H1 (cell line): ENCODE results near the gene RASD1. TPM values are rescaled to one million over a fixed set of nuclear protein-coding genes. Genes with fewer than 3 reads are reported as not detected.
A peak's percentile ranks its signal among the peaks of the same experiment; 100 is the strongest.

Experiments
- CTCF ChIA-PET: fragments of 300-600 bp; sonication (Branson Sonifier 250); formaldehyde crosslinking; loops from one replicate; lab custom pipeline; 2021; ENCODE audit not compliant: partially characterized antibody; lab: Charles Lee
- POLR2A ChIA-PET: fragments of 300-600 bp; sonication (Branson Sonifier 250); formaldehyde crosslinking; loops from one replicate; lab custom pipeline; 2021; ENCODE audit warnings: inconsistent platforms; ENCODE audit not compliant: partially characterized antibody; lab: Charles Lee
- DNase-seq, 2 experiments: peaks; one replicate each; pipeline versions ENCODE4 v3.0.0 to v3.0.0-alpha.2; 2010 to 2022; ENCODE audit warnings: low spot score in 2 of 2, low read depth in 1 of 2, mixed read lengths in 1 of 2
- FAIRE-seq: peaks from 2 replicates; lab custom pipeline; 2011; peaks lifted over from hg19 to GRCh38; lab: Jason Lieb, UNC
- H2AFZ ChIP-seq: 2 replicates; pipeline ENCODE4 v1.8.1; 2012; ENCODE audit warnings: low read length, inconsistent platforms
- H2AK5ac ChIP-seq: 2 replicates; pipeline ENCODE4 v1.6.1; 2013; ENCODE audit warnings: low read depth, low read length
- H2BK120ac ChIP-seq: replicated peaks from 2 replicates; pipeline ENCODE3; 2013; ENCODE audit warnings: low read depth, low read length, inconsistent platforms
- H2BK12ac ChIP-seq: 2 replicates; pipeline ENCODE4 v1.6.1; 2013; ENCODE audit warnings: low read depth, low read length
- H2BK15ac ChIP-seq: 2 replicates; pipeline ENCODE4 v1.6.1; 2013; ENCODE audit warnings: low read length
- H2BK20ac ChIP-seq: 2 replicates; pipeline ENCODE4 v1.6.1; 2013; ENCODE audit warnings: low read length
- H2BK5ac ChIP-seq: 2 replicates; pipeline ENCODE4 v1.6.1; 2013; ENCODE audit warnings: low read depth, low read length
- H3K14ac ChIP-seq: 2 replicates; pipeline ENCODE4 v1.6.1; 2013; ENCODE audit warnings: inconsistent platforms; ENCODE audit not compliant: insufficient read length
- H3K18ac ChIP-seq: 2 replicates; pipeline ENCODE4 v1.6.1; 2013; ENCODE audit warnings: low read length; ENCODE audit errors: extremely low read depth
- H3K23ac ChIP-seq: 2 replicates; pipeline ENCODE4 v1.6.1; 2013; ENCODE audit warnings: inconsistent platforms; ENCODE audit not compliant: insufficient read length
- H3K23me2 ChIP-seq: 2 replicates; pipeline ENCODE4 v1.6.1; 2013; ENCODE audit warnings: low read depth, low read length
- H3K27ac ChIP-seq: 2 replicates; pipeline ENCODE4 v1.6.1; 2011; ENCODE audit warnings: low read depth, low read length, inconsistent platforms
- H3K27me3 ChIP-seq, 4 experiments: replicated peaks in 1 of 4; 1 replicate in 1 of 4; 2 replicates in 3 of 4; pipeline versions ENCODE4 v1.6.1 to v1.8.1; 2011 to 2013; ENCODE audit warnings: low read length in 3 of 4, mild to moderate bottlenecking in 3 of 4, inconsistent platforms in 2 of 4, mixed read lengths in 2 of 4, moderate library complexity in 1 of 4; ENCODE audit not compliant: control insufficient read depth in 3 of 4, insufficient read depth in 3 of 4; ENCODE audit errors: extremely low read depth in 1 of 4
- H3K36me3 ChIP-seq, 4 experiments: 2 replicates each; pipeline versions ENCODE4 v1.6.1 to v1.8.1; 2011 to 2013; ENCODE audit warnings: mild to moderate bottlenecking in 4 of 4, low read length in 3 of 4, moderate library complexity in 2 of 4, control low read depth in 1 of 4, inconsistent platforms in 1 of 4; ENCODE audit not compliant: insufficient read depth in 4 of 4, control insufficient read depth in 2 of 4
- H3K4ac ChIP-seq: replicated peaks from 2 replicates; pipeline ENCODE3; 2013; ENCODE audit warnings: low read length, low read depth, mixed read lengths, inconsistent platforms; ENCODE audit not compliant: insufficient read length
- H3K4me1 ChIP-seq, 4 experiments: replicated peaks in 1 of 4; 1 replicate in 1 of 4; 2 replicates in 3 of 4; pipeline versions ENCODE4 v1.6.1 to v1.8.1; 2011 to 2013; ENCODE audit warnings: low read length in 3 of 4, inconsistent platforms in 2 of 4, mixed read lengths in 1 of 4; ENCODE audit not compliant: insufficient read depth in 4 of 4, control insufficient read depth in 3 of 4
- H3K4me2 ChIP-seq, 2 experiments: 2 replicates each; pipeline versions ENCODE4 v1.6.1 to v1.8.1; 2011 to 2013; ENCODE audit warnings: low read depth in 2 of 2, low read length in 2 of 2, control low read depth in 1 of 2, inconsistent platforms in 1 of 2, mild to moderate bottlenecking in 1 of 2; ENCODE audit not compliant: insufficient read depth in 1 of 2
- H3K4me3 ChIP-seq, 4 experiments: fragments of 200-600, 300-600 bp in 1 of 4; sonication (generic), shearing (Covaris generic), sonication (Bioruptor Twin) in 1 of 4; 2 replicates each; pipeline versions ENCODE4 v1.5.1 to v1.8.1; 2011 to 2016; ENCODE audit warnings: low read length in 4 of 4, low read depth in 3 of 4, control low read depth in 2 of 4, inconsistent platforms in 2 of 4, mild to moderate bottlenecking in 2 of 4, mixed read lengths in 1 of 4, moderate library complexity in 1 of 4; ENCODE audit not compliant: insufficient read depth in 2 of 4; ENCODE audit errors: extremely low read depth in 1 of 4
- H3K56ac ChIP-seq: replicated peaks from 2 replicates; pipeline ENCODE3; 2013; ENCODE audit warnings: low read depth, mild to moderate bottlenecking, mixed read lengths, low read length, inconsistent platforms; ENCODE audit not compliant: insufficient read length
- H3K79me1 ChIP-seq: 2 replicates; pipeline ENCODE4 v1.6.1; 2013; ENCODE audit warnings: low read depth, low read length, control low read depth
- H3K79me2 ChIP-seq, 2 experiments: 2 replicates each; pipeline versions ENCODE4 v1.6.1 to v1.8.1; 2012 to 2013; ENCODE audit warnings: low read length in 2 of 2, mild to moderate bottlenecking in 2 of 2, inconsistent platforms in 1 of 2; ENCODE audit not compliant: insufficient read depth in 2 of 2, control insufficient read depth in 1 of 2
- H3K9ac ChIP-seq, 4 experiments: replicated peaks in 1 of 4; 1 replicate in 1 of 4; 2 replicates in 3 of 4; pipeline versions ENCODE4 v1.6.1 to v1.8.1; 2011 to 2013; ENCODE audit warnings: low read depth in 3 of 4, low read length in 3 of 4, control low read depth in 2 of 4, mild to moderate bottlenecking in 2 of 4, moderate library complexity in 2 of 4, inconsistent platforms in 1 of 4; ENCODE audit errors: extremely low read depth in 1 of 4
- H3K9me3 ChIP-seq, 2 experiments: 2 replicates each; pipeline versions ENCODE4 v1.6.1 to v1.8.1; 2012 to 2013; ENCODE audit warnings: mild to moderate bottlenecking in 2 of 2, moderate library complexity in 2 of 2, control low read depth in 1 of 2, inconsistent platforms in 1 of 2, low read depth in 1 of 2, low read length in 1 of 2, mixed read lengths in 1 of 2; ENCODE audit not compliant: insufficient read depth in 2 of 2
- H4K20me1 ChIP-seq, 2 experiments: replicated peaks in 1 of 2; 2 replicates each; pipeline versions ENCODE3 to v1.8.1; 2011 to 2013; ENCODE audit warnings: inconsistent platforms in 2 of 2, low read length in 2 of 2, mild to moderate bottlenecking in 1 of 2; ENCODE audit not compliant: insufficient read depth in 2 of 2, control insufficient read depth in 1 of 2
- H4K5ac ChIP-seq: 2 replicates; pipeline ENCODE4 v1.6.1; 2013; ENCODE audit warnings: low read length, low read depth, mixed read lengths, inconsistent platforms; ENCODE audit not compliant: insufficient read length
- H4K8ac ChIP-seq: 2 replicates; pipeline ENCODE4 v1.8.0; 2013; ENCODE audit warnings: mild to moderate bottlenecking, moderate library complexity, low read length, inconsistent platforms; ENCODE audit not compliant: insufficient read depth; ENCODE audit errors: extremely low read depth
- H4K91ac ChIP-seq: replicated peaks from 2 replicates; pipeline ENCODE3; 2013; ENCODE audit warnings: low read length, mixed read lengths, inconsistent platforms; ENCODE audit not compliant: insufficient read length
- BACH1 ChIP-seq: IDR thresholded peaks from 2 replicates; pipeline ENCODE4 v1.6.1; 2012; ENCODE audit warnings: low read length, improper control_type of control experiment
- BRCA1 ChIP-seq: IDR thresholded peaks from 2 replicates; pipeline ENCODE4 v1.6.1; 2012; ENCODE audit warnings: low read depth, low read length, improper control_type of control experiment
- CBX5 ChIP-seq: fragments of 300-800, 300-1000 bp; sonication (generic); IDR thresholded peaks from 2 replicates; pipeline ENCODE4 v1.7.1; 2016; ENCODE audit warnings: antibody characterized with exemption, low read length, low read depth
- CBX8 ChIP-seq: fragments of 300-800, 300-1000 bp; sonication (generic); IDR thresholded peaks from 2 replicates; pipeline ENCODE4 v1.7.1; 2016; ENCODE audit warnings: low read depth, low read length, borderline replicate concordance
- GABPA ChIP-seq: IDR thresholded peaks from 2 replicates; pipeline ENCODE4 v1.6.1; 2011; ENCODE audit warnings: mild to moderate bottlenecking, low read length, moderate library complexity, borderline replicate concordance; ENCODE audit not compliant: insufficient read depth
- JUND ChIP-seq: IDR thresholded peaks from 2 replicates; pipeline ENCODE4 v1.6.1; 2011; ENCODE audit warnings: mild to moderate bottlenecking, improper control_type of control experiment, low read length
- POLR2A ChIP-seq, 2 experiments: IDR thresholded peaks; 1 replicate in 1 of 2; 2 replicates in 1 of 2; pipeline ENCODE4 v1.6.1; 2011; ENCODE audit warnings: low read depth in 2 of 2, low read length in 2 of 2, mild to moderate bottlenecking in 2 of 2; ENCODE audit errors: control extremely low read depth in 1 of 2
- RFX5 ChIP-seq: IDR thresholded peaks from 2 replicates; pipeline ENCODE4 v1.6.1; 2011; ENCODE audit warnings: low read depth, low read length, improper control_type of control experiment, borderline replicate concordance
- RXRA ChIP-seq: IDR thresholded peaks from 2 replicates; pipeline ENCODE4 v1.6.1; 2011; ENCODE audit warnings: low read depth, mild to moderate bottlenecking, low read length, moderate library complexity; ENCODE audit not compliant: insufficient read depth
- SIRT6 ChIP-seq: IDR thresholded peaks from one replicate; pipeline ENCODE4 v1.7.1; 2012; ENCODE audit warnings: low read length, inconsistent platforms
- SRF ChIP-seq: IDR thresholded peaks from 2 replicates; pipeline ENCODE4 v1.6.1; 2011; ENCODE audit warnings: mild to moderate bottlenecking, low read depth, low read length, moderate library complexity
- TAF7 ChIP-seq: optimal IDR thresholded peaks from 2 replicates; pipeline ENCODE3; 2011; ENCODE audit warnings: low read depth, mild to moderate bottlenecking, inconsistent platforms, low read length, moderate library complexity, borderline replicate concordance
- WGBS, 2 experiments: shearing (Covaris generic) in 1 of 2; methylation state at CpG; one replicate each; pipeline versions ENCODE4 v1.1.6 to v1.1.7; 2013 to 2015; ENCODE audit warnings: low lambda C conversion rate in 2 of 2, mixed read lengths in 2 of 2, inconsistent platforms in 1 of 2, low coverage in 1 of 2, missing lambda C conversion rate in 1 of 2; ENCODE audit not compliant: insufficient replicate concordance in 2 of 2, insufficient coverage in 1 of 2, insufficient read length in 1 of 2; ENCODE audit errors: extremely low coverage in 1 of 2, missing lambda C conversion rate in 1 of 2; 5-methylcytosine and 5-hydroxymethylcytosine counted together
- polyA plus RNA-seq, 7 experiments: library from polyadenylated mRNA; depleted of rRNA in 3 of 7; stranded (reverse) in 5 of 7; unstranded in 2 of 7; fragments of >200 nt in 5 of 7; fragments of 200-250 nt in 2 of 7; gene quantifications; 1 replicate in 5 of 7; 2 replicates in 1 of 7; 4 replicates in 1 of 7; pipeline versions ENCODE4 v1.2.1 to v1.2.3, GENCODE V29; 2011 to 2013; ENCODE audit warnings: missing spikeins in 2 of 7, mixed read lengths in 2 of 7
- total RNA-seq: library from RNA; stranded (reverse); fragmentation: NEBNext Ultra II Directional; extraction: Animal tissue kit (Norgen Biotek cat#: 25700); gene quantifications from 2 replicates; pipeline ENCODE4 v1.2.1, GENCODE V29; 2021
- TF ChIP-seq, protein P1 (sequence below): IDR thresholded peaks from 2 replicates; pipeline ENCODE4 v1.6.1; 2011; ENCODE audit warnings: low read depth, mild to moderate bottlenecking, low read length; ENCODE audit not compliant: insufficient read depth

RASD1 gene
- total and polyA plus RNA-seq, 2 of the 8 experiments (the other 6 are each of a cell fraction or from before 2014, with no cell fraction given) = 2.3 to 2.6 TPM

DNA sequence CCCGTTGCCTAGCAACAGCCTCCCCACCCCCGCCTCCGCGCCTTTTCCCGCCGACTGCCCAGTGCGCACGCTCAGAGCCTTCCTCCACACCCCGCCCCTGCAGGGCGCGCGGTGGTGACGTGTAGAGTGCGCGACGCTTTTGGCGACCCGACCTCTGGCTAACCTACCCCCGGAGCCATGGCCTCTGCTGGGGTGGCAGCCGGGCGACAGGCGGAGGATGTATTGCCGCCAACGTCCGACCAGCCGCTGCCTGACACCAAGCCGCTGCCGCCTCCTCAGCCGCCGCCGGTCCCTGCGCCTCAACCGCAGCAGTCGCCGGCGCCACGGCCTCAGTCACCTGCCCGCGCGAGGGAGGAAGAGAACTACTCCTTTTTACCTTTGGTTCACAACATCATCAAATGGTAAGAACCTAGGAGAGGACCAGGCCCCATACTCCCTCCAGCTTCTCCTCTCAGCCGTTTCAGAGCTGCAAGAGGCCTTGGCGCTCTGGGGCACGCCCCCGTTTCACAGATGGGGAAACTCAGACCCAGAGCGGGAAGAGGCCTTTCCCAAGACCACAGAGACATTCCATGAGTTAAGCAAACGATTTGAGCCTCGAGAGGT is 19.2 kb downstream of the RASD1 start, which contains the start of gene MED9:
TSS of gene MED9 (plus strand) at position 136 of the 603 bp plus-strand sequence. CDS start at position 178, 42 bp downstream.
- Histone ChIP-seq H3K9ac (peak within 1 kb of the TSS; percentile 80 to 93 (median 88)), H3K23me2 (peaks cover 6% of the 10 kb centered on the region; the same call in 1 of the 2 replicates), H3K27ac (peak within 1 kb of the TSS; percentile 88), H3K27me3 (peaks cover 0 to 4% (median 0%) of the 10 kb centered on the region in 4 experiments; a peak in 2 of 7 replicates), H3K4me2 (peak within 1 kb of the TSS; percentile 69 to 87), H3K79me2 (peaks cover 5 to 43% of the 10 kb centered on the region in 2 experiments; a peak in 3 of 4 replicates), H4K5ac (peak within 1 kb of the TSS; percentile 59), H2BK12ac (no peak within 1 kb of the TSS), H3K4ac (no peak within 1 kb of the TSS), H3K4me3 (peak within 1 kb of the TSS; percentile 82 to 97 (median 96)), H3K79me1 (peaks cover 6% of the 10 kb centered on the region; the same call in 1 of the 2 replicates), H3K9me3 (no peaks in the 10 kb centered on the region), H2BK120ac (no peak within 1 kb of the TSS), H3K4me1 (peaks cover 0 to 5% (median 1%) of the 10 kb centered on the region in 4 experiments; a peak in 1 of 7 replicates), H3K23ac (no peak within 1 kb of the TSS), H3K14ac (no peak within 1 kb of the TSS), H2BK20ac (no peak within 1 kb of the TSS), H2BK15ac (no peak within 1 kb of the TSS), H3K36me3 (0 out of 8 replicates have a peak, but pooled peaks cover 0 to 3% (median 0%) of the 10 kb centered on the region in 4 experiments), H3K18ac (peak within 1 kb of the TSS; percentile 93), H4K8ac (peak within 1 kb of the TSS; percentile 94), H2AFZ (peak within 1 kb of the TSS; percentile 67; the same call in 1 of the 2 replicates), H2AK5ac (no peak within 1 kb of the TSS), H2BK5ac (peak within 1 kb of the TSS; percentile 90), H4K91ac (no peak within 1 kb of the TSS), H3K56ac (no peak within 1 kb of the TSS), H4K20me1 (peaks cover 0 to 3% of the 10 kb centered on the region in 2 experiments)
- WGBS, 2 experiments = 2% methylated on average over 39 of the region's 47 CpGs; no CpG with 5 or more reads in 1 of the 2 experiments
- FAIRE-seq (no peak), DNase-seq (peak; percentile 76 to 98)
- POLR2A ChIA-PET = interaction anchor here (1.0 kb wide), 1 partner anchor 19 kb away, joined by 12 read pairs; the partner anchor contains the start of gene RASD1
- CTCF ChIA-PET = no interaction called here
- TF ChIP-seq BRCA1 = no peak
- TF ChIP-seq, protein P1, sequence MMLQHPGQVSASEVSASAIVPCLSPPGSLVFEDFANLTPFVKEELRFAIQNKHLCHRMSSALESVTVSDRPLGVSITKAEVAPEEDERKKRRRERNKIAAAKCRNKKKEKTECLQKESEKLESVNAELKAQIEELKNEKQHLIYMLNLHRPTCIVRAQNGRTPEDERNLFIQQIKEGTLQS = peak; percentile 96
- no peak for TF ChIP-seq GABPA
- TF ChIP-seq RXRA = 0 out of 2 replicates have a peak, but pooled peaks have one; percentile 46
- TF ChIP-seq CBX8 = no peak
- no peak for TF ChIP-seq BACH1
- no peak for TF ChIP-seq RFX5
- peak; percentile 63 to 91 for TF ChIP-seq POLR2A (IDR thresholded peaks at IDR 0.05; ENCODE audit: control extremely low read depth in 1 of 2, low read depth in 2 of 2, low read length in 2 of 2)
- peak; percentile 80 for TF ChIP-seq TAF7
- no peak for TF ChIP-seq SIRT6
- TF ChIP-seq CBX5 = no peak
- TF ChIP-seq JUND = no peak
- peak; percentile 90 for TF ChIP-seq SRF
